Loucy (cell line): Measurements from ENCODE around the gene RORB.

ENCODE experiments used
- CTCF ChIP-seq: fragments of 200-600 bp; sonication (generic); conservative IDR thresholded peaks from 2 replicates; pipeline ENCODE4 v1.5.1; 2014; ENCODE audit warnings: mild to moderate bottlenecking, antibody characterized with exemption, low read length
- EZH2phosphoT487 ChIP-seq: fragments of 200-600 bp; IDR thresholded peaks from 2 replicates; pipeline ENCODE4 v1.6.1; 2018; ENCODE audit warnings: antibody characterized with exemption, mild to moderate bottlenecking, moderate library complexity, borderline replicate concordance

GRCh38 chr9:74721696-74722660 is 224.8 kb downstream of the RORB start:
- TF ChIP-seq EZH2phosphoT487 (no peak), CTCF (no peak)
